ENCODE measurements around the gene VSIR.

DNA sequence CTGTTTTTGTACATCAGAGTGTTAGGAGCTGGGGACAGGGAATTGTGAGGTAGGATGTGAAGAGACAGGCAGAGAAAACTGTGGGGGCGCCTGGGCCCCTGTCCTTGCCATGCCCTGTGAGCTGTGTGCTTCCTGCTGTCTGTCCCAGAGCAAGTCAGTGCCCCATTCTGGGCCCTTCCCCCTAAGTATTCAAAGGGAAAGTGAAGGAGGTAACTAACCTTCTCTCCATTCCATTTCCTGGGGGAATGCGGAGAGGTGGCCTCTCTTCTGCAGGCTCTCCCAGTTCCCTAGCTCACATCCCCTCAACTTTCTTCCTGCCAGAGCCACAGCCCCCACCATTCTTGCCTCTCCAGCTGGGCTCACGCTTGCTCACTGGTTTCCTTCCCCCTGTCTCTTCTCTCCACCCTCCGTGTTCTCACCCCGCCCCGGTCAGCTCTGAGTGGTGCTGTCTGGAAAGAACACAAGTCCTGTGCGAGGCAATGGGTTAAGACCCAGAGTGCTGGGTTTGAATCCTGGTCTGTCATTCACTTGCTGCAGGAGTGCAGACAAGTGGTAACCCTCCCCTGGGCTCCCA, 9.7 kb upstream of the VSIR start:
- TF ChIP-seq CTCF (IDR thresholded peaks at IDR 0.05): no peak
- no peak for TF ChIP-seq POLR2A (IDR thresholded peaks at IDR 0.05)
